ENCODE results near the gene PAQR8. TPM values are rescaled to one million over a fixed set of nuclear protein-coding genes. Genes with fewer than 3 reads are reported as not detected.
"Not testable (repeated sequence)": the region's sequence is repeated elsewhere in the genome, so short reads cannot be mapped to it uniquely, and the experiment has no call there.

The PAQR8 gene
- polyA plus RNA-seq, 1 of the 3 experiments (the other 2 are of a cell fraction): 2.3 TPM

GRCh38 chr6:52433294-52433693 lies 71.3 kb downstream of the PAQR8 start:
- not testable (repeated sequence) for H3K9me2 ChIP-seq; H3K9ac ChIP-seq; H3K4me1 ChIP-seq (ENCODE audit: control insufficient read depth in 1 of 2, insufficient read depth in 2 of 2, low read depth in 1 of 2, low read length in 1 of 2); H3F3A ChIP-seq (replicated peaks; ENCODE audit: insufficient read depth); H3K9me3 ChIP-seq; H3K79me2 ChIP-seq (ENCODE audit: insufficient read depth); H3K4me3 ChIP-seq (ENCODE audit: low read depth in 2 of 2, low read length in 1 of 2); H3K27me3 ChIP-seq (ENCODE audit: insufficient read depth); H4K20me1 ChIP-seq (ENCODE audit: insufficient read depth); DNase-seq
- TF ChIP-seq EP300 (IDR thresholded peaks at IDR 0.05; ENCODE audit: borderline replicate concordance in 1 of 2, low read depth in 1 of 2, low read length in 1 of 2) (peak in 1 of 2 experiments; percentile 54; a peak in 1 of 4 replicates), GATA2 (CRISPR knock-in tag; IDR thresholded peaks at IDR 0.05) (peak; percentile 97), CHD2 (IDR thresholded peaks at IDR 0.05; ENCODE audit: low read length, partially characterized antibody) (peak; percentile 19)
- 15% methylated on average over 4 of the region's 4 CpGs for WGBS (ENCODE audit: low lambda C conversion rate)
- H3K4me2 ChIP-seq: peak overlapping the region; percentile 56
- peaks cover 15 to 48% of the 10 kb centered on the region in 2 experiments for H3K36me3 ChIP-seq (replicated peaks in 1 of 2; ENCODE audit: control insufficient read depth in 1 of 2, insufficient read depth in 2 of 2, low read length in 1 of 2)
- CTCF ChIA-PET: interaction anchor here (0.8 to 2.1 kb wide), 7 partner anchors 17 to 230 kb away, joined by 3 to 8 read pairs (median 3); no protein-coding TSS in a partner anchor
- peak overlapping the region in 1 of 2 experiments; percentile 72; a peak in 2 of 4 replicates for H3K27ac ChIP-seq (ENCODE audit: low read depth in 2 of 2, low read length in 1 of 2)
- H2AFZ ChIP-seq (ENCODE audit: low read depth): peak overlapping the region; percentile 31; the same call in 1 of the 2 replicates
- POLR2A ChIA-PET: interaction anchor here (1.0 kb wide), 1 partner anchor 14 kb away, joined by 3 read pairs; no protein-coding TSS in a partner anchor

- no peaks in the 10 kb centered on the region for H4K20me1 ChIP-seq (ENCODE audit: insufficient read depth)
- no peaks in the 10 kb centered on the region for H3F3A ChIP-seq (replicated peaks; ENCODE audit: insufficient read depth)
- H3K9me3 ChIP-seq: no peaks in the 10 kb centered on the region
- H3K36me3 ChIP-seq (replicated peaks in 1 of 2; ENCODE audit: control insufficient read depth in 1 of 2, insufficient read depth in 2 of 2, low read length in 1 of 2): peaks cover 24 to 38% of the 10 kb centered on the region in 2 experiments
- H3K9me2 ChIP-seq: no peaks in the 10 kb centered on the region
- no peak overlapping the region for H3K27ac ChIP-seq (ENCODE audit: low read depth in 2 of 2, low read length in 1 of 2)
- TF ChIP-seq RXRA (IDR thresholded peaks at IDR 0.05; ENCODE audit: borderline replicate concordance, low read depth) (no peak), POLR2AphosphoS5 (IDR thresholded peaks at IDR 0.05; ENCODE audit: low read depth, low read length) (no peak)
- no peak for DNase-seq
- POLR2A ChIA-PET: no interaction called here
- H3K4me1 ChIP-seq (ENCODE audit: control insufficient read depth in 1 of 2, insufficient read depth in 2 of 2, low read depth in 1 of 2, low read length in 1 of 2): peaks cover 7 to 10% of the 10 kb centered on the region in 2 experiments; a peak in 3 of 4 replicates
- H3K79me2 ChIP-seq (ENCODE audit: insufficient read depth): no peaks in the 10 kb centered on the region
- no peak overlapping the region for H3K9ac ChIP-seq
- H3K4me3 ChIP-seq (ENCODE audit: low read depth in 2 of 2, low read length in 1 of 2): no peak overlapping the region
- H2AFZ ChIP-seq (ENCODE audit: low read depth): no peak overlapping the region
- WGBS (ENCODE audit: low lambda C conversion rate): 90% methylated on average over 1 of the region's 1 CpG
- no peaks in the 10 kb centered on the region for H3K27me3 ChIP-seq (ENCODE audit: insufficient read depth)
- H3K4me2 ChIP-seq: no peak overlapping the region
- CTCF ChIA-PET: no interaction called here
Observed at GRCh38 chr6:52435345-52435744, 73.4 kb downstream of the PAQR8 start.

- H3K27me3 ChIP-seq (ENCODE audit: insufficient read depth): no peaks in the 10 kb centered on the region
- WGBS (ENCODE audit: low lambda C conversion rate): 93% methylated on average over 2 of the region's 2 CpGs
- H3K27ac ChIP-seq (ENCODE audit: low read depth in 2 of 2, low read length in 1 of 2): no peak overlapping the region
- H3K79me2 ChIP-seq (ENCODE audit: insufficient read depth): peaks cover 11% of the 10 kb centered on the region; the same call in 1 of the 2 replicates
- no peaks in the 10 kb centered on the region for H3K9me2 ChIP-seq
- ChIA-PET CTCF (interaction anchor here (0.8 to 1.7 kb wide), 4 partner anchors 10 to 138 kb away, joined by 3 to 4 read pairs (median 3); partner anchors contain the start of gene TRAM2), POLR2A (no interaction called here)
- H3K4me3 ChIP-seq (ENCODE audit: low read depth in 2 of 2, low read length in 1 of 2): no peak overlapping the region
- no peak for TF ChIP-seq SMC3 (IDR thresholded peaks at IDR 0.05; ENCODE audit: low read depth, low read length)
- no peak for TF ChIP-seq YY1 (IDR thresholded peaks at IDR 0.05; ENCODE audit: low read depth)
- TF ChIP-seq NFIC (IDR thresholded peaks at IDR 0.05; ENCODE audit: borderline replicate concordance): no peak
- TF ChIP-seq RXRA (IDR thresholded peaks at IDR 0.05; ENCODE audit: borderline replicate concordance, low read depth): no peak
- TF ChIP-seq JUND (IDR thresholded peaks at IDR 0.05): no peak
- no peak for TF ChIP-seq SIN3A (IDR thresholded peaks at IDR 0.05; ENCODE audit: borderline replicate concordance, low read depth, low read length)
- no peak for TF ChIP-seq TEAD4 (IDR thresholded peaks at IDR 0.05; ENCODE audit: borderline replicate concordance, insufficient read depth)
- no peak for TF ChIP-seq RFX5 (IDR thresholded peaks at IDR 0.05; ENCODE audit: low read length)
- no peak for TF ChIP-seq NRF1 (IDR thresholded peaks at IDR 0.05; ENCODE audit: low read depth, low read length)
- TF ChIP-seq MAX (IDR thresholded peaks at IDR 0.05; ENCODE audit: low read depth): no peak
- no peak for TF ChIP-seq USF1 (IDR thresholded peaks at IDR 0.05; ENCODE audit: borderline replicate concordance, low read depth)
- TF ChIP-seq TCF12 (IDR thresholded peaks at IDR 0.05): no peak
- TF ChIP-seq MXI1 (IDR thresholded peaks at IDR 0.05; ENCODE audit: low read depth, low read length): no peak
- TF ChIP-seq USF2 (IDR thresholded peaks at IDR 0.05; ENCODE audit: borderline replicate concordance, low read depth, low read length): no peak
- TF ChIP-seq POLR2AphosphoS5 (IDR thresholded peaks at IDR 0.05; ENCODE audit: low read depth, low read length): no peak
- TF ChIP-seq FOXM1 (IDR thresholded peaks at IDR 0.05; ENCODE audit: low read depth): no peak
- H3F3A ChIP-seq (replicated peaks; ENCODE audit: insufficient read depth): no peaks in the 10 kb centered on the region
- peaks cover 0 to 2% of the 10 kb centered on the region in 2 experiments; a peak in 1 of 4 replicates for H3K4me1 ChIP-seq (ENCODE audit: control insufficient read depth in 1 of 2, insufficient read depth in 2 of 2, low read depth in 1 of 2, low read length in 1 of 2)
- H3K36me3 ChIP-seq (replicated peaks in 1 of 2; ENCODE audit: control insufficient read depth in 1 of 2, insufficient read depth in 2 of 2, low read length in 1 of 2): peaks cover 22 to 38% of the 10 kb centered on the region in 2 experiments
- H3K9me3 ChIP-seq: no peaks in the 10 kb centered on the region
- DNase-seq: no peak
- no peak overlapping the region for H3K9ac ChIP-seq
- H2AFZ ChIP-seq (ENCODE audit: low read depth): no peak overlapping the region
- no peaks in the 10 kb centered on the region for H4K20me1 ChIP-seq (ENCODE audit: insufficient read depth)
- no peak overlapping the region for H3K4me2 ChIP-seq
Observed at GRCh38 chr6:52438926-52439325, 77.0 kb downstream of the PAQR8 start.
